NCI-H1105 (cell line): ENCODE measurements around the gene UBE2D1.

Experiments
- DNase-seq: peaks from one replicate; lab custom pipeline; 2025; lab: John Stamatoyannopoulos, UW

Gene UBE2D1

DNA sequence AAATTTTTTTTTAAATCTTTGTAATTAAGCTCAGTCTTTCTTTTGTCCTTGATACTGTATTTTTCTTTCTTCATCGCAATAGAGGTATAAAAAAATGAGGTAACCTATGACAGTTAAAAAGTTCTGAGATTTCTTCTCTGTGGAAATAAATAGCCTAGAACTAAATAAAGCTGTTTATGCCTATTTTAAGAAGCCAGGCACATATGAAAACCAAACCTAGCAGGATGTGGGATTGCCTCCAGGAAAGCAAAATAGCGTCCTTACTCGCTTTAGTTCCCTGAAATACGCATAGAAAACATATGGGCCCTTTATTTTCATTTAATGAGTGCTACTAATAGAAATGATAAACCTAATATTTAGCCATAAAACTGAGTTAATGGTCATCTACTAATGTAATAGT lies 6.6 kb downstream of the UBE2D1 start:
- DNase-seq: no peak

DNA sequence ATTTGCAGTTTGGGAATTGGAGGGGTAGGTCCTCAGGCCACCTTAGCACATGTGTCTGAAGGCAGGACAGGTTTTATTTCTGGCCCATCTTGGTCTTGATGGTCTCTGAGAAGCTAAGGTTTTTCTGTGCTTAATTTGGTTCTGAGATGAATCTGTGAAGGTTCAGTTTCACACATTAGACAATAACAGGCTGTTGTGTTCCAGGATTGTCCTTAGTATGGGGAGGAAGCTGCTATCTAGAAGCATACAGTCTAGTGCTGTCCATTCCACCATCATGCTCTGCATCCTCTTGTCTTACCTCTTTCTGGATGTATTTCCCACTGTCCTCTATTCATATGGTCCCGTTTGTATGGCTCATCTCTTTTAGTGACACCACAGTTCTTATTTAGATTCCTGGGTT lies 7.1 kb downstream of the UBE2D1 start:
- no peak for DNase-seq

DNA sequence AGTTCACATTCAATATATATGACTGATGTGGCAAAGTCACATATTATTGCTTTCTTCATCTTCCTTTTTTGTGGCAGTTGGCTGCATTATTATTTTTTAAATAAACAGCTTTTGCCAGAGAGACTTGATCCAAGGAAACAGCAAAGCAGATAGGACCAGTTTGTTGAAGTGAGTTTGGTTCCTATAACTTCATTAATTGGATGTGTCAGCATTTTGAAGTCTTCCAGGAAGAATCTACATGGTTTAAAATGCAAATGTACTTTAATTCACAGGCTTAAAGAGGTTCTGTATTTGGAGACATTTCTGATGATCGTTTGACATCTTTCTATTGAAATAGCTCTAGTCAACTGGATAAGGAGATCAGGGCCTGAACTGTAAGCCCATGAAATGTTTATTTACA lies 13.2 kb downstream of the UBE2D1 start:
- DNase-seq: no peak

DNA sequence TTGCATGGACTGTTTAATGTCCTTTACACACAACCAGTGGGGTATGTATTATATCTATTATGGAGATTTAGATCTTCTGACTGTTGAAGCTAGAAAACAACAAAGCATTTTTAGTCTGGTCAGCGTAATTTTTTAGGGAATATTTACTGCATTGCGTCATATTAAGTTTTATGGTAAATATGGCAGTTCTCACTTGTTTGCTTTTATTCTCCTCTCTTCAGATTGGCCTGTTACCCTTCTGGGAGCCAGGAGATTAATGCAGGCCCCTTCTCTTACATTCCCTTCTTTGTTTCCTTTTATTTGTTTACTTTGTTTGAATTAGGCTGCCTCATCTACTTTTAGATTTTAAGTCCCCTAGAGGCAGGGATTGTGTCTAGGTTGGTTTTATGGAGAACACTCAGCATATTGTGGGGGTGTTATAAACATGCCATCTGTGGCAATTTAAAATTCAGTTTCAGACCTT lies 13.8 kb downstream of the UBE2D1 start:
- no peak for DNase-seq

DNA sequence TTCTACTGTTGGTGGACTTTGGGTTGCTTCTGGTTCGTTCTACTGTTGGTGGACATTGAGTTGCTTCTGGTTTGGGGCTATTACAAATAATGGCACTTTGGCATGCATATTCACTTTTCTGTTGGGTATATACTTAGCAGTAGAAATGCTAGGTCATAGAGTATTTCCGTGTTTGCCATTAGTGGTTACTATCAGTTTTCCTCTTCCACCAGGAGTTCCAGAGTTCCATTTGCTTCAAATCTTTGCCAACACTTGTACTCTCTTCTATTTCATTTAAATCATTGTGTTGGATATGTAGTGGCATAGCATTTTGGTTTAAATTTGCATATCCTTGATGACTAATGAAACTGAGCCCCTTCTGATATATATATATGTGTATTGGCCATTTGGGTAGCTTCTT lies 15.2 kb downstream of the UBE2D1 start:
- DNase-seq: no peak

DNA sequence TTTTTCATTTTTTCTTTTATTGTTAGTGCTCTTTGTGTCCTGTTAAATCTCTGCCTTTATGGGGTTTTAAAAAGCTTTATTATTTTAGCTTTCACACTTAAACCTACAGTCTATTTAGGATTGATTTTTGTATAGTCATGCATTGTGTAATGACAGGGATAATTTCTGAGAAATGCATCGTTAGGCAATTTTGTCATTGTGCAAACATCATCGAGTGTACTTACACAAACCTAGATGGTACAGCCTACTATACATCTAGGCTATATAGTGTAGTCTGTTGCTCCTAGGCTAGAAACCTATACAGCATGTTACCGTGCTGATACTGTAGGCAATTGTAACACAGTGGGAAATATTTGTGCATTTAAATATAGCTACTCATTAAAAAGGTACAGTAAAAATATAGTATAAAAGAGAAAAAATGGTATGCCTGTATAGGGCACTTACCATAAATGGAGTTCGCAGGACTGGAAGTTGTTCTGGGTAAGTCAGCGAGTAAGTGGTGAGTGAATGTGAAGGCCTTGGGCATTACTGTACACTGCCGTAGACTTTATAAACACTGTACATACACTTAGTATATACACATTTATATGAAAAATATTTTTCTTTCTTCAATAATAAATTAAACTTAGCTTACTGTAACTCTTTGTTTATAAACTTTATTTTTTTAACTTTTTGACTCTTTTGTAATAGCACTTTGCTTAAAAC lies 16.0 kb downstream of the UBE2D1 start:
- no peak for DNase-seq

DNA sequence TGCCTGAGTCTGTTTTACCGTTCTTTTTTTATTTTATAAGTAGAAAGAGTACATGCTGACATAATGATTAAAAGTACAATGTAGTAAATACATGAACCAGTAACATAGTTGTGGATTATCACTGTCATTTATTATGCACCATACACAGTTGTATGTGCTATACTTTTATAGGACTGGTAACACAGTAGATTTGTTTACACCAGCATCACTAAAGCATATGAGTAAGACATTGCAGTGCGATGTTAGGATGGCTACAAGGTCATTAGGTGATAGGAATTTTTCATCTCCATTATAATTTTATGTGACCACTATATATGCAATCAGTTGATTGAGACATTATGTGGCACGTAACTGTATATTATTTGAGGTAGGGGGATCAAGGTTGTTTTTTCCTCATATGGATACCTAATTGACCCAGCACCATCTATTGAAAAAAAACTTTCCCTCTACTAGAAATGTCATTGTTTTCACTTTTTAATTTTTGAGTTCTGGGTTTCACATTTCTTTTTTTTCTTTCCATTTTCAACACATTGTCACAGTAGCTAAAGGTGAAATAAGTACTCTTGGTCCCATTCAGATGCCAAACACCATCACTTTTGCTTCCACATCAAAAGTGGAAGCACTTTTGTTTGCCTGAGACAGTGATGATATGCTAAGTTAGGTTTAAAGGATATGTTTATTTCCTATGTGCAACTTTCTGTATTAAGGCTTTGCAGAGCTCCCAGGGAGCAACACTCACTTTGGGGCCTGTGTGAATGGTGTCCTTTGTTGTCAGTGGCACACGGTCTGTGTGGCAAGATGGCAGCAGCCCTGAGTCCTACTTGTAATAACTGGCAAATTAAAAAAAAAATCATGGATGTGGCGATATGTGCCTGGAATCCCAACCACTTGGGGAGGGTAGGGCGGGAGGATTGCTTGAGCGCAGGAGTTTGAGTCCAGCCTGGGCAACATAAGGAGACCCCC lies 17.1 kb downstream of the UBE2D1 start:
- DNase-seq: no peak

DNA sequence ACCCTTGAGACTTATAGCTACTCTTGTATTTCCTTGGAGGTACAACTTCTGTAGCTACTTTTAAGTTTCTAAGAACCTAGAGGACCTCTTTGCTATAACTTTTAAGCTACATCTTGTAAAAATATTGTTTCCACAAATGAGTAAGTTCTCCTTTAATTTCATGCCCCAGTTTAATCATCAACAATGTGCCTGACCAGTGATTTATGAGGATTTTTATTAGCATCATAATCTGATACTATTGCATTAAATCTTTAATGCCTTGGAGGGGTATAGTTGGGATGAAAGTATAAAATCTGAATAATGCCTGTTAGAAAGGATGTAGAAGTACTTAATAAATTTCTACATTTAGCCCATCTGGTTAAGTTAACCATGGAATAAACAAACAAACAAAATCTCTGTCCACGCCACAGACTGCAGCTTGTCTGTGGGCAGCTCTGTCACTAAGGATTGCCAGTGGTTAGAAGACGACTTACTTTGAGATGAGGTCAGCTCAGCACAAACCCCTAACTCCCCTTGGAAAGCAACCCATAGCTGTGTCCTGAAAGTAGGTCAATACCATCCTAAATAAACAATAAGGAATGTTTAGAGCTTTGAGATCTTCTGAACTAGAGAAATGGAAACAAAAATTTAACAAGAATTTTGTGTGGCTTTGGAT lies 18.3 kb downstream of the UBE2D1 start:
- DNase-seq: no peak

DNA sequence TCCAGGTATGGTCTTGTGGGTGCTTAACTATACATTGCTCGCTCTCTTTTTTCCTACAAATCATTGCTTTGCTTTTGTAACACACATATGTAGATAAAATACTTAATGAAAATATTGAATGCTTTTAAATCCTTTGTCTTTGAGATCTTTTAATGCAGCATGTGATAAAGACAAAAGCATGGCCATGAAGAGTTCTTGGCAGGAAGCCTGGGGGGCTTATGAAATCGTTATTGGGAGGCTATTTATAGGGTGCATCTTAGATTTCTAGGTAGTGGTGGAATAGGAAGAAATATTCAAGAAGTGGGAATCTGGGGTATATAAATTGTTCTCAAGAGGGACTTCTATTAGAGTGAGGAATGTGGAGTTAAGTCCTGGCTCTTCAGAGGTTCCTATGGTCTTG lies 21.9 kb downstream of the UBE2D1 start:
- no peak for DNase-seq

DNA sequence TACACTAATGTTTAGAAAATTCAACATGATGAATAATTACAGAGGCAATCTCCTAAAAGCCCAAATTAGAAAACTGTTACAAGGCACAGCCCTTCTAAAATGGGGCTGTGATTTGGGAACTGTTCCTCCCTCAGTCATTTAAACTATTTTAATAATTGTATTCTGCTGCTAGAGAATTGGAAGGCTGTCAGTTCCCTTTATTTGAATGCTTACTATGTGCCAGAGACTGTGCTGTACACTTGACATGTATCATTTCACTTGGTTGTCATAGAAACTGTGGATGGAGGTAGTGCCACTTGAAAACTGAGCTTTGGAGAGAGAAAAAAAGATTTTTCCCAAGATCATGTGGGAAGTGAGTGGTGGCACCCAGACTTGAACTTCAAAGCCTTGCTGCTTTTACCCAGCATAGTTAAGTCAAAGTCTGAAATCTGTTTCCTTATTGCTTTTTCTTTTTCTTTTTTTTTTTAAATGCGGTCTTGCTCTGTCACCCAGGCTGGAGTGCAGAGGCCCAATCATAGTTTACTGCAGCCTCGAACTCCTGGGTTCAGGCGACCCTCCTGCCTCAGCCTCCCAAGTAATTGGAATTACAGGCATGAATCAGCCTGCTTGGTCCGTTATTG lies 23.6 kb downstream of the UBE2D1 start:
- DNase-seq: no peak

DNA sequence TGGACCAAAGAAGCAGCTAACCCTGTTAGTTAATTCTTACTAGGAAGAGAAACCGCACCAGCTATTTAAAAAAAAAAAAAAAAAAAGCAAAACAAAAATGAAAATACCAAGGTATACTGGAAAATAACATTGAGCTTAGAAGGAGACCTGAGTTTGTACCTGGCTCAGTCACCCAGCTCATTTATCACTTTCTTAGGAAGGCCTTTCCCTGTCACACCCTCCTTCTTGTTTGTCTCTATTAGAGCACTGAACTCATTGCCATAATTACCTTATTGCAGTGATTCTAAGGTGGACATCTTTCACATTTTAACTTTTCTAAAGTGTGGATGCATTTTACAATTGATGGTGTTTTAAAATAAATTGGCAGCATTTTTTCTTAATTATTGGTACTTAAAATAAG lies 24.1 kb downstream of the UBE2D1 start:
- no peak for DNase-seq

DNA sequence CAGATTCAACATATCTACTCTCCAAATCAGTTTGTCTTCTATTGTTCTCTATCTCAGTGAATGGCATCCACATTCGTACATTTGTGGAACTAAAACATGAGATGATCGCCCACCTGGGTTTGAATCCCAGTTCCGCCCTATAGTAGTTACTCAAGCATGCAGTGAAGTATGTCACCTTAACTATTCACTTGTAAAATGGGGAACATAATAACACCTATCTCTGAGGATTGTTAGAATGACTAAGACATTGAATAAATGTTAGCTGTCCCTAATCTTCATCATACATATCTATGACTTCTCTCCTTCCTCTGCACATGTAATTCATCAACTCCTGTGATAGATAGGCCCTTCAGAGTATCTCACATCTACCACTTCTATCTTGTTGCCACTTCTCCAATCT lies 24.7 kb downstream of the UBE2D1 start:
- no peak for DNase-seq

DNA sequence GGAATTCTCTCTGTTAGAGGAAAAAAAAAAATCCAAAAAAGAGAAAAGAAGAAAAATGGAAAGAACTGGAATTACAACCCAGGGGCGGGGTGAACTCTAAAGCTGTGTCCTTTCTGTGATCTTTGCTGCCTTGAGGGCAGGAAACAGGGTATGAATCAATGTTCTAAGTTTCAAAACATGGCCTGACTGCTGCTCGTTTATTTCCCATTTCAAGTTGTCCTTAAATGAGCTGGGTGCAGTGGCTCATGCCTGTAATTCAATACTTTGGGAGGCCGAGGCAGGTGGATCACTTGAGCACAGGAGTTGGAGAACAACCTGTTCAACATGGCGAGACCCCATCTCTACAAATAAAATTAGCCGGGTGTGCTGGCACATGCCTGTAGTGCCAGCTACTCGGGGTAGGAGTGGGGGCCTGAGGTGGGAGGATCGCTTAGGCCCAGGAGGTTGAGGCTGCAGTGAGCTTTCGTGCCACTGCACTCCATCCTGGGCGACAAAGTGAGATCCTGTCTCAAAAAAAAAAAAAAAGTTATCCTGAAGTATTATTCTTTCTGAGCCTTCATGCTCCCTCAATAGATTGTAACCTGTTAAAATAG lies 25.7 kb downstream of the UBE2D1 start:
- DNase-seq: no peak

DNA sequence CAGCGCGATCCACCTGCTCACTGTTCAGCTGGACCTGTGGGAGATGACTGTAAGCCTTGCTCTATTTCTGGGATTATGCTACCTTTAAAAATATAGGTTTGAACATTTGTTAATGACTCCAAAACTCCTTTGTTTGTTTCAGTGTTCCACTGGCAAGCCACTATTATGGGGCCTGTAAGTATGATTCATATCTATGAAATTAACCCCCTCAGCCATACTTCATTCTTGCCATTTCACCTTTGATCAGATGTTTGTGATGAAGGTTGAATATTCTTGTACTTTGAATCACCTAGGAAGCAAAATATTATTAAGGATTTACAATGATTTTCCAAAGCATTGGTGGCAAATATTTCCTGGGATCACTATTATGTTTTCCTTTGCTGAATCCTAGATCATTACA lies 26.5 kb downstream of the UBE2D1 start:
- DNase-seq: no peak

DNA sequence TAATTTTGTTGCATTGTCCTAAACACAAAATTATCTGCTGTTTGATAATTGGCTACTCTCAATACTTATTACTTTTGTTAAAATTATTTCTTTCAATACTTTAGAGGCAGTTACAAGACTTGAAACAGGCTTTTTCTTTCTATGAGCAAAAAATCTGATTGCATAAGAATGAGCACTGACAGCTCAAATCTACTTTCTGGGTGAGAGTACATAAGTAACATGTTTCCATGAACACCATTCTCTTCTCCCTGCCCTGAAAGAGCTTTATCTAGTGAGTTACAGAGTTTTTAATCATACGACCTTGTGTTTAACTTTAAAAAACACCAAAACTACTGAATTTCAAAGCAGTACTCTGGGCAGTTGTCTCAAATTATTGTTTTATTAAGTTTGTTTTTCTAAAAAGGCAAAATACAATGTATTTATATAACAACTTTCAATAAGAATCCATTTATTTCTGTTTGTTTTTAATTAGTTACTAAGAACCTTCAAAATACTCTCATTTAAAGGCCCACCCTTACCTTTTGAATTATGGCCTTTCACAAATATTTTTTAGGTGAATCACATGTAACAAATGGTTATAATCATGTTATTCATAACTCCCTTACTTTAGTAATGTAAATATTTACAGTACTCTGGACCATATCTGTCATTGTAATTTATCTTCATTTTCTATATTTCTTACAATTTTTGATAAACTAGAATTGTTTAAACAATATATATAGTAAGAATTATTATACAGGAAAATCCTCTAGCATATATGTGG lies 27.4 kb downstream of the UBE2D1 start:
- no peak for DNase-seq

DNA sequence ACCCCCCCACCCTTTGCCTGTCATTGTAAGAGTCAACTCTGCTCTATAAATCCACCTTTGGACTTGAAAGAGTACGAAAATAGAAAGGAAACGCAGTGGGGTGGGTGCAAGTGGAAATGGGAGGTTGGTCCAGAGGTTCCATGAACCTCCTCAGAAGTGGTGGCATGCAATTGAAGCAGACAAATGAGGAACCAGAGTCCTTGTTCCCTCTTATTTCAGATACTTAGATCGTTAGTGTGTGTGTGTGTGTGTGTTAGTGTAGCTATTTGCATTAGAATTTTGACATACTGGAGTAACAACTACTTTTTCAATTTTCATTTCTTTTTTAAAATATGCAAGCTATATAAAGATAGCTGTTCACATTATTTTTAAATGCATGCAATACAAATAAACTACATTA lies 32.3 kb downstream of the UBE2D1 start:
- no peak for DNase-seq

DNA sequence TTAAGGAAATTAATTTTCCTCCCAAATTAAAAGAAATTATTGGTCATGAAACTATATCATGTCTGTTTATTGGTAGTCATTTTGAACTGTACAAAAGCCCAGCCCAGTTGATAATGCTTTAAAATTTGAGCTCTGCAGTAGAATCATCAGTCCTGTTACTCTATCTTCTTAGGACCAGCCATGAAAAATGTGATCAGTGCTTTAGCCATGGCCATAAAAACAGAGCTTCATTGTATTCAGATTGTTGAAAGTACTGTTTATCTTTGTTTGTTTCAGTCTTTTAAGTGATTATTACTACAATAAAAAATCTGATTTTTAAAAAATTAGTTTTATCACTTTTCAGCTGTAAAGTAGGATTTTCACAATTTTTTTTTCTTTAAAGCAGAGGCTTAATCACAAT lies 36.7 kb downstream of the UBE2D1 start:
- DNase-seq: no peak

DNA sequence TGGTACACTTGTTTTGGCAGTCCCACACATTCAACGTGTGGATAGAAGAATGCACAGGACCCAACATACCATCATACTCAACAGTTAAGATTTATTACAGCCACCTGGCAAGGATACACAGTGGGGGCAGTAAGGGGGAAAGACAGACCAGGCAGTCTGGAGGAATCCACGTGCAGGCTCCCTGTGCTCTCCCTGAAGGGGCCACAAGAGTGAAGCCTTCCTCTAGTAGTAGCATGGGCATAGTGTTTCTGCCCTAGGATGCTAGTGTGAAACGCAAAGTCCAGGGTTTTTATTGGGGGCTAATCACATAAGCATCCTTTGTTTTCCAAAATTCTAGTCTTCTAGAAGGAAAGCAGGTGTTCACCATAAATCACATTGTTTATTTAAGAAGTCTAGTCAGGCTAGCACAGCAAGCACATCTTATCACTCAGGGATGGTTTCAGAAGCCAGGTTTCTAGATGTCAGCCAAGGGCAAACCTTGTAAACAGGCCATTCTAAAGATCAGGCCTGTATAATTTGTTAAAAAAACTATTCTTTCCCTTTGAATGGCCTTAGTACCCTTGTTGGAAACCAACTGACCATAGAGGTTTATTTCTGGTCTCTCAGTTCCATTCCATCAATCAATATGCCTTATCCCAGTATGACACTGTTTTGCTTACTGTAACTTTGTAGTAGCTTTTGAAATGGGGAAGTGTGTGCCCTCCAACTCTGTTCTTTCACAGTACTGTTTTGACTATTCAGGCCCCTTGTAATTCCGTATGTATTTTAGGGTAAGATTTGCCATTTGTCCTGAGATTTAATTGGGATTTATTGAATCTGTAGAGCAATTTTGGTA lies 38.0 kb downstream of the UBE2D1 start:
- DNase-seq: no peak

DNA sequence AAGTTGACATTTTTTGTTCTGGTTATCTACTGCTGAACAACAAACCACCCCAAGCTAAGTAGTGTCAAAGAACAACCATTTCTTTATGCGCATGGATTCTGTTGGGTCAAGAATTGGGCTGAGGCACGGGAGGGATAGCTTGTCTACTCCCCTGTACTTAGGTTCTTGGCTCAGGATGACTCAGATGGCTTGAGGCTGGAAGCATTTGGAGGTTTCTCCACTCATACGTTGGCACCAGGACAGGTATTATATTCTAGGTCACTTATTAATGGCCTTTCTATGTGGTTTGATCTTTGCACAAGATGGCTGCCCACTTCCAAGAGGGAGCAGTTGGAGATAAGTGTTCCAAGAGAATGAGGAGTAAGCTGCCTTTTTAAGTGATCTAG lies 38.6 kb downstream of the UBE2D1 start:
- no peak for DNase-seq

DNA sequence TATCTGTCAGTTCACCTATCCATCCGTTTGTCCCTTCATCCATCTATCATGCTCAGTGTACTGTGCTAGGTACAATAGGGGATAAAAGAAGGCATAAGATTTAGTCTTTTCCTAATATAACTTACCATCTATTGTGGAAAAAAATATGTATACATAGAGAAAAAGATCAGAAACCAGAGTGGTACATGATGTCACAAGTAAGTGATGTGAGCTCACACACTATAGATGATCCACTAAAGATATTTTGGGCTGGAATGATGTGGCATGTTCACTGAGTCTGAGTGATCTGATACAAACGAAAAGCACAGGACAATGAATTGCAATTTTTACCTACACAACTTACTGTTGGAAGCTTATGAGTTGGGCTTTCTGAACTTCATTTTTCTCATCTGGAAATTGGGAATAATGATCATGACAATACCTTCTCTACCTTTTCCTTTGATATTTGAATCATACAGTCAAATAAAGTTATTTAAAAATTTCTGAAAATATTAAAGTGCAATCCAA lies 47.7 kb downstream of the UBE2D1 start:
- no peak for DNase-seq
